Fibroblast of upper back skin (primary cell): ENCODE data around the gene TREX2.

Experiments
- DNase-seq: peaks from one replicate; pipeline ENCODE4 v3.0.0-alpha.2; 2013

Gene TREX2

DNA sequence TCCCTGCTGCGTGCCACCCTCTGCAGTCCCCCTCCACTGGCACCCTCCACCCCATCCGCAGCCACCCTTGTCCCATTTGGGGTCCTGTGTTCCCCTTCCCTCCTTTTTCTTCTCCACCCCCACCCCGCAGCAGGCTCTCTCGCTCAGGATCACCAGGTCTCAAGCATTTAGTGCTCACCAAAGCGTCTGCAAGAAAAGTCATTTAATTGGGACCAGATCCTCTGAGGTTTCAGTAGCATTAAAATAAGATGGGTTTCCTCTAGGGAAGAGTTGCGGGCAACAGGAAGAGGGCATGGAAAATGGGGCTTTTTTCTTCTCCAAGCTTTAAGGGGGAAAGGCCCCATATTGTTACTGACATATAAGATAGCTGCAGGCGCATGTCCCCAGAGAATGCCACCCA lies 29.4 kb upstream of the TREX2 start:
- DNase-seq: peak; percentile 54

DNA sequence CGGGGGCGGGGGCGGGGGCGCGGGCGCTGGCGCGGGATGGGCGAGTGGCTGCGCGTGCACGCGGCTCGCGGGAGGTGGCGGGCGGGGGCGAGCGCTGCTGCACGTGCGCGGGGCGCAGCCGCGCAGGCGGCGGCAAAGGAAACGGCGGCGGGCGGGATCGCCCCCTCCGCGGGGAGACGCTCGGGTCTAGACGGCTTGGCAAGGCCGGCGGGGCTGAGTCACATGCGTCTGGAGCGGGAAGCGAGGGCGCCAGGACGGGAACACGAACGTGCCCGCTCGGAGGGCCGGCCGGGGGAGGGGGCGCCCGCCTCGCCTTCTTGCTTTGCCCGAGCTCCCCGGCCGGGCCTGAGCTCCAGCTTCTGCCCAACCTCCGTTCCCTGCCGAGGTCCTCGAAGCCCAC lies 28.9 kb upstream of the TREX2 start:
- DNase-seq: peak; percentile 82

DNA sequence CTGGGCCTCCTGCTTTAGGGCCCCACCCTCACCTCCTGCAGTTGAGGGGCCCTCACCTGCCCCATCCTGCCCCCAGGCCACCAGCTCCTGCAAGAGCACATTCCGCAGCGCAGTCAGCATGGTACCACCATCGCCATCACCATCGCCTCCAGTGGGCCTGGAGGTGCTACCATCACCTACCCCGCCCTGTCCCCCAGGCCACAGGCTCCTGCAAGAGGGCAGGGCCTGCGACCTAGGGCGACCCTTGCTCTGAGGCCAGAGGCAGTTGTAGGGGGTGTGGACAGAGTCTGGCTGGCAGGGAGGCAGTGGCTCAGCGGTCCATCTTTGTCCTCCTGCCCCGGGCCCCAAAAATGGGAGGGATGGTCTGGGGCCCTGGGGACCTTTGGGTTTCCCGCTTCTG lies 28.4 kb upstream of the TREX2 start:
- no peak for DNase-seq

DNA sequence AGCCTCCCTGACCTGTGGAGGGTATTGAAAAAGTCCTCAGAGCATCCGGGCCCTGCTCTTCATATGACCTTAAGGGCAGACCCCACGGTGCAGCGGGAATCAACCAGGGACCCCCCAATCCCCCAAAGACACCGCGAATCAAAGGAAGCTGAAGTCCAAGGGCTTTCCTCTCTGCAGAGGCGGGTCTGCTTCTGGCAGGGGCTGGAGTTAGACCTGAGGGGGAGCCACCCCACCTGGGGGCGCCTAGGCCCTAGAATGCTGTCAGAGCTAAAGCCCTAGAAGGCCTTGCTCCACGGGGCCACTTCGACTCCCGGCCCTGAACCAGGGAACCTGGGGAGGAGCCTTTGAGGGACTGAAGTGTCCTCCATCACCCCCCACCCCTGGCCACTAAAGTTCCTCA lies 27.3 kb upstream of the TREX2 start:
- no peak for DNase-seq

DNA sequence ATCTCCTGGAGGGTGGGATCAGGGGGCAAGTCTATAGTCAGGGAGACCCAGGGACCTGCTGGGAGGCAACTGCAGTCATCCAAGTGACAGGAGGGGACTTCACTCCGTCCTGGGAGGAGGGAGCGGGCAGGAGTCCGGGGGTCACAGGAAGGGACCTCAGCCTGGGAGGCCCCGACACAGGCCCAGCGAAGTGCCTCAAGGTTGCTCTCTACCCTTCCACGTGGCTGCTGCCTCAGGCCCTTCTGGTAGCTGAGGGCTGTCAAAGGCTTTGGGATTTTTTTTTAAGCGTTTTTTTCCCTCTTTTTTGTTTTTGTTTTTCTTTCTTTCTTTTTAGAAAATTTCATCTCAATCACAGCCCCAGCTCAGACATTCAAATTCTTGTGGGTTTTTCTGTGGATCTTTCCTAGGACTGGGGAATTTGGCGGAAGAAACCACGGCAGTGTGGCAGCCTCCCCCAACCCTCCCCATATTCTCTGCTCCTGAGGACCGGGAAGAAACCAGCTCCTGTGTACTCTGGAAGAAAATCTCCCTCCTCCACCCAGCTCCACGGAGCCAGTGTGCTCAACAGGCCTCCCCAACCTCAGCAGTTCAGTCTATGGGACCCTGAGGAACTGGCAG lies 25.9 kb upstream of the TREX2 start:
- peak; percentile 82 for DNase-seq

DNA sequence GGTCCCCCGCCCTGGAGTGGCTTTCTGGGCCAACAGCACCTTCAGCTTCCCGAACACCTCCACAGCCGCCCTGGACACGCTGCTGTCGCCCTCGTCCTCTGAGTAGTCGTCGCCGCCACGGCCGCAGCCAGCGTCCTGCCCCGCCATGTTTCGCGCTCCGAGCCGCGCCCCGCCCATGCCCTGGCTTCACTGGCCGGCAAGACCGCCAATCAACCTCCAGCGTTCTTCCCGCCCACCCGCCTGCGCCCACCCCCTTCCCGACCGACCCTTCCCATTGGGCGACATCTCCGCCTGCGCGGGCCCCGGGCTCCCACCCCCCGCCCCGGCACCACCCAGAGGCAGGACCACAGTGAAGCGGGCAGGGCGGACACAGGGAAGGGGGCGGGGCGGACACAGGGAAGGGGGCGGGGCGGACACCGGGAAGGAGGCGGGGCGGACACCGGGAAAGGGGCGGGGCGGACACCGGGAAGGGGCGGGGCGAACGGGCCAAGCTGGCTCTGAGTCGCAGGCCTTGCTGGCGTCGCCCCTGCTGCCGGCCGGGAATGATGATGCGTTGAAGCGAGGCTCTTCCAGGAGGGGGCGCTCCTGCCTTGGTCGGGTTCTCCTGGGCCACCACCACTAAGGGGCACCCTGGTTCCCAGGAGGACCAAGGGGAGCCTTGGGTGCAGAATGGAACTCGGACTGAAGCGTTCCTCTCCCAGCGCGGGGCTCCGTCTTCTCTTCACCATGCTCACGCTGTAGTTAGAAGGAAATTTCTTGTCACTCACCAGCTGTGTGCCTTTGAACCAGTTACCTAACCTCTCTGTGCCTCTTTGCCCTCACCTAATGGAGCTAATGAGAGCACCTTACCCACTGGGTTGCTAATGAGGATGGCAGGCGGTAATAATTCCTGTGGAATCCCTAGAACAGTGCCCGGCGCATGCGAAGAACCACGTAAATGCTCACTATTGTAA lies 24.8 kb upstream of the TREX2 start, which contains the start of gene HAUS7:
Gene HAUS7, minus strand, starts transcription at position 166 of the 953 bp plus-strand sequence. Its CDS starts 19 bp downstream, at position 147.
- peak; percentile 90 for DNase-seq

DNA sequence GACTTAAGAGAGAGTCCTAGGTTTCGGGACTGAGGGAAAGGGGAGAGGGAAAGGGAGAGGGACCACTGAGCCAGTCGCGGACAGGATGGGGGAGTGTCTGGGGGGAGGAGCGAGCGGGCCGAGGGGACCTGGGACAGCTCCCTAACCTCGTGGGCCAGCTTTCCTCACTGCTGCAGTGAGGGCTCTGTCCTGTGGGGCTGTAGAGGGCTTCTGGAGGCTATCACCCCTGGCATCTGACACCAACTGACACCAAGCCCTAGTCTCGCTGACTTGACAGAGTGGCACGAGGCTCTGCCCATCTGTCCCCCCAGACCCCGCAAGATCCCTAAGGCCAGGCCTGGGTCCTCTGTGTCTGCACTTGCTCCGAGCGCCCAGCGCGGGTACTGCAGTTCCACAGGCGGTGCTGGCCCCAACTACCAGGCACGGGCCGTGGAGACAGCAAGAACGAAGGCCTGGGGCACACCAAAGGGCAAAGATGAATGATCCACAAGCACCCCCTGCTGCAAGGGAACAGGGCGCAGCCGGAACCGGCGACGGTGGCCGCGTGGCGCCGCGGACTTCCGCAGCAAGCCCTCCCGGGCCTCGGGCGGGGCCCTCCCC lies 24.1 kb upstream of the TREX2 start:
- DNase-seq: no peak

DNA sequence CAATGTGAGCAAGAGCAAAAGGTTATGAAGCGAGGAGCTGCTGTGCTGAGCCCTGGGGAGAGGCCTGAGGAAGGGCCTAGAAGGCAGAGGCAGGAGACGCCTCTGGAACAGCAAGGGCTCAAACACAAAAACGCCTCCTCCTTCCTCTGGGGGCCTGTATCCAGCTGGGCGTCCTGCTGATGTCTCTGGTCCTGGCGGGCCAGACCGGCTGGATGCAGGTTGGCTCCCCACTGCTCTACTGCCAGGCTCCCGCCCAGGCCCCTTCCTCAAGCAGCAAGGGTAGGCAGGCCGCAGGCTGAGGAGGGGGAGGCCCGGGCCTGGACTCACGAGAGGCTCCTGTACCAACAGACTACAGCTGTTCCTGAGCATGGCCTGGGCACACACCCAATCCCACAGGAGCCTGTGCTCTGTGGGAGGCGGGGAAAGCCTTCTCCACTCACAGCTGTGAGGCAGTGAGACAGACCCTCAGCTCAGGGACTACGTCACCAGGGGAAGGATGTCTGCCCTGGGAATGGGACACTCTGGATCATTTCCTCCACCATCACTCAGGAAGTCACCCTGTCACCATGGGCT lies 22.2 kb upstream of the TREX2 start:
- peak; percentile 31 for DNase-seq

DNA sequence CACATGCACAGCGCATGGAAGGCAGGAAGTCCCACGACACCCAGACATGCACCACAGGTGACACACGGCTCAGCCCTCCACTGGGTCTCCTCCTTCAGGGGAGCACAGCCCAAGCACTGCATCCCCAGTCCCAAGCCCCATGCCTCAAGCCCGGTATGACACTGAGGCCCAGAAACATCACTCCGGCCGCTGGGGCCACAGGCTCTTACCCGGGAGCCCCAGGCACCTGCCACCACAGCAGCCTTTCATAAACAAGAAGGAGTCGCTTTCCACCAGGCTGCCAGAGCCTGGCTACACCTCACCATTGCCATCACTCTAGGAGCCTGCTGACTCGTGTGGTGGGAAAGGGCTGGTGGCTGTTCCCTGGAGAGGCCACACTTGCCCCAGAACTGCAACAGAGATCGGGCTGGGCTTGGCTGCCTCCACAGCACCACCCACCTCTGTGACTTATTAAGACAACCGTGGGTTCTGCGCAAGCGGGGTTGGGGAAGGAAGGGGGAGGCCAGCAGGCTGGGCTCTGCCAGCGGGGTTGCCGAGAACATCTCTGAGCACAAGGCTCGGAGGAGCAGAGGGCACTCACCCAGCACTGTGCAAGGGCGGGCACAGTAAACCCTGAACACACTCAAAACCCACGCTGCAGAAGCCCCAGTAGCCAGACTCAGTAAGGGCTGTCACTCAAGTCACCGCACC lies 20.0 kb upstream of the TREX2 start:
- no peak for DNase-seq

DNA sequence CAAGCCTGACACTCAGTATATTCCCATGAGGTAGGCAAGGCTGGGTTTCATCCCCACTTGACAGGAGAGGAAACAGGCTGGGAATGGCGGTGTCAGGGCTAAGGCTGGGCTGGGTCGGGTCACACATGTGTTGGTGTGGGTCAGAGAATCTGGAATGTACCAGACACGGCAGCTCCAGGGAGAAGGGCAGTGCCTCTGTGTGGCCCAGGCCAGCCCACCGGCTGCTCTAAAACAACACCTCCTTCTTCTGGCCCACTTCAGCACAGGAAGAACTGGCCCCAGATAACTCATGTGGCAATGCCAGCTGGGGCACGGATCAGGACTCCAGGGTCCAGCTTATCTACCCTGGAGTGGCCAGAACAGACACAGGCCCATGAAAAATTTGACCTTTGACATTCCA lies 18.3 kb upstream of the TREX2 start:
- no peak for DNase-seq

DNA sequence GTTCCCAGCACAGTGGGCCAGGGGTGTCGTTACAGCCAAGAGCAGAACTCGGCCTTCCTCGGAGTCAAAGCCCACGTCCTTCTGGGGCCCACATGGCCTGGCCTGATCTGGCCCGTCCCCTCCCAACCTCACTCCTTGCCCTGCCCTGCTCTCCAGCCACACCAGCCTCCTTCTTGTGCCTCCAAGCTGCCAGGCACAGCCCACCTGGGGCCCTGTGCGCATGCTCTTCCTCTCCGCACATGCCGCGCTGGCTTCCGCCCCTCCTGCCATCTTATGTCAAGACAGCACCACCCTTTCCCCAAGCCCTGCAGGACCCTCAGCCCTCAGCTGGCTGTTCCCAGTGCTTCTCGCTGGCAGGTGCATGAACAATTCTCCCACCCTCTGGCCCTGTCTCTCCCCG lies 17.7 kb upstream of the TREX2 start:
- DNase-seq: no peak

DNA sequence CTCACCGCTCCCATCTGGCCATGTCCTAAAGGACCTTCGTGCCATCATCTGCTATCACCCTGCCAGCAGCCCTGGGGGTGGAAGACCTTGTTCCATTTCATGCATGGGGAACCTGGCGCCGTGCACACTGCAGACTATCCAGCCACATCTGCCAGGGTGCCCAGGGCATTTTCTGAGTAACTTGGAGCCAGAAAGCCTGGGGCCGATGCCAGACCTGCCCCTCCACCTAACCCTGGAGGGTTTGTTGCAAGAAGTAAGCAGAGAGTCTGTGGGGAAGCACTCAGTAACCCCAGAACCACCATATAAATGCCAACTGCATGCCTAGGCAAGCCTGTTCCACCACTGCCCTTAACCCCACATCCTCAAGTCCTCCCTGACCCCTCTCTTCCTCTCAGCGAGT lies 17.2 kb upstream of the TREX2 start:
- DNase-seq: no peak

DNA sequence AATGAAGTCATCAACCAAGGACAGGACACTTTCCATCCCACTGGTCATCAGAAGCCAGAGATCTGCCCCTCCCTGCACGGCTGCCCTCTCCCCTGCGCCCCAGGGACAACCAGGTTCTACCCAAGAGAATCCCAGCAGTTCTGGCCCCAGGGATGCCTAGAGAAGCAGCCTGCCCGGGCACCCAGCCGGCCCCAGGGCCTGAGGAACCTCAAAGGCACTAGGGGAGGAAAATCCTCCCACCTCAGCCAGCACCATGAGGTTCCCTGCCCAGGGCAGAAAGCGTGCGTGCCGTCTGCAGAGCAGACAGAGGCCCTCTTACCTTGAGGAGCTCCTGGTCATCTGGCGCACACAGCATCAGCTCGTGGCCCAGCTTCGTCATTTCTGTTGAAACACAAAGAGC lies 16.4 kb upstream of the TREX2 start:
- DNase-seq: no peak

DNA sequence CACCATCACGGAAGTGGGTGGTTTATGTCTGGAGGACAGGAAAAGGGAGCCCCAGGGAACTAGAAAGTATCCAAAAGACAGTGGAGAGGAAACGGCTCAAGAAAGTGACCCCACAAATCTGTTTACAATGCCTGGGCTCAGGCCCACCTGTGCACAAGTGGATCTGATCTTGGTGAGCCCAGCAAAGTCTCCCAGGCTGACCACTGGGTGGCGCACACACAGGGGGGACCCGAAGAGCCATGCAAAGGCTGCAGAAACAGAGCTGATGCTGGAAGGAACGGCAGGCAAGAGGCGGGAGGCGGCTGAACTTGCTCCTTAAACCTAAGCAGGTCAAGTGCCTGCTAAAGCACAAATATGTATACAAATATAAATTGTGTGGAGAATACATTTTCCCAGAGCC lies 15.0 kb upstream of the TREX2 start:
- peak; percentile 39 for DNase-seq

DNA sequence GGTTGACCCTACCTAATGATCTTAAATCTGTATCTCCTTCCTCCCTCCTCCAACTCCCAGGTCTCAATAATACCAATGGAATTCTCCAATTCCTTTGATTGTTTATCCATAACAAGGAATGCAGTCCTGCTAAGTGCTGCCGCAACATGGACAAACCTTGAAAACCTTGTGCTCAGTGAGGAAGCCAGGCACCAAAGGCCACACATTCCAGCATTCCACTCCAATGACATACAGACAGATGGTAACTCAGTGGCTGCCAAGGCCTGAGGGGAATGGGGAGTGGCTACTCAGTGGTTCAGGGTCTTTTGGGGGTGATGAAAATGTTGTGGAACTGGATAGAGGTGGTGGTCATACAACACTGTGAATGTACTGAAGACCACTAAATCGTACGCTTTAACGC lies 14.1 kb upstream of the TREX2 start:
- peak; percentile 74 for DNase-seq

DNA sequence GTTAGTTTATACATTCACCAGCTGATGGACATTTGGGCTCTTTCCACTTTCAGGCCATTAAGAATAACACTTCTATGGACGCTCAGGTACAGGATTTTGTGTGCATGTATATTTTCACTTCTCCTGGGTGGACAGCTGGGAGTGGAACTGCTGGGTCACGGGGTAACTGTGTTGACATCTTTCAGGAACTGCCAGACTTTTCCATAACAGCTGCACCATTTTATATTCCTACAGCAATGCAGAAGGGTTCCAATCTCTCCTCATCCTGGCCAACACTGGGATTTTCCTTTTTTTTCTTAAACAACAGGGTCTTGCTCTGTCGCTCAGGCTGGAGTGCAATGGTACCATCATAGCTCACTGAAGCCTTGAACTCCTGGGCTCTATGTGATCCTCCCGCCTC lies 12.6 kb upstream of the TREX2 start:
- DNase-seq: no peak

DNA sequence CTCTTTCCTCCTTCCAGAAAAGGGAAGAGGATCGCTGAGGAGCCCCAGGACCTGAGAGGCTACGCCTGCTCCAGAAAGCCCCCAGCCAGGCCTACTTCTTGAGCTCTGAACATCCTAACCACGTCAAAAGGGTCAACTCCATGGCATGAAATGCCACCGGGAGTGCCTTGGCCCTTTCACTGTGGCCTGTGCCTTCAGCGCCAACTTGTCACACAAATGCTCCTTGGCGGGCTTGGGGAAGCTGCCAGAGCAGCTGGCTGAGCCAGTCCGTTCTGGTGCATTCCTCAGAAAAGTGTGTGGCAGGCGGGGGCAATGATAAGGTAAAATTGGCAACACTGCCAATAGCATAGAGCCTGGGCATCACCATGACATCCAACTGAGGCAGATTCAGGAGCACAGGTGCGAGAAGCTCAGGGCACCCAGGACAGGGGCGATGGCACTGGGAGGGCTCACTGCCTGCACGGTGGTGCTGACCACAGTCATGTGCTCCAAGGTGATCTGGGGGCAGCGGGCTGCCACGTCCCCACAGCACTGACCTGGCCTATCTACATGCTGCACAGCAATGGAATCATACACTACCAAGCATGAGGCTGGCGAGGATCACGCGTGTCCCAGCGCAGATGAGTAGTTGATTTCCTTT lies 12.1 kb upstream of the TREX2 start:
- DNase-seq: no peak

DNA sequence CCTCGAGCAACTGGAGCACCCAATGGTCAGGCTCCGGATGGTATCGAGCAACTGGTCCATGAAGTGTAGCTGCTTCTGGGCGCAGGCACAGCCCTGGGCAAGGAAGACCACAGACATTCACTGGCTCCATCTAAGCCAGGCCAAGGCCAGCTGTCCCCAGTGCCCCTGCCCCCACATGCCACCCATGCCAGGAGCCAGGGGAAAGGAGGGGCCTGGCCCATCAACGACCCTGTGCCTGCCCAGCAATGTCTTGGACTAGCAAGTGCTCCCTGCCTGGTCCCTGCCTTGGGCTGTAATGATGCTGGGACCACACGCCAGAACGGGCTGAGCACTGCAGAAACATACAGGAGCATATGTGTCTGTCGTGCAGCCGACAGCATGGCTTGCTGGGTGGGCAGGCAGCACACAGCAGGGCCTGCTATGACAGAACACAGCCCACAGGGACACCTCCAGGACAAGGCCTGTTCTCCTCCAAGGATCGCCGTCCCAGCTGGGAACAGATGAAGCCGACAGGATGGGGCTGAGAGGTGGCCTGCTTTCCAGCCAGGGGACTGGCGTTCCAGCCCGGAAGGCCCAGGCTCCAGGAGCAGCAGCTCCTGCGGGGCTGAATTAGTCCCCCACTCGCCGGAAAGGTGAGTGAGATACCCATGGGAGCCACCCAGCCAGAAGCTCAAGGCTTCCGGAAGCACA lies 11.4 kb upstream of the TREX2 start:
- no peak for DNase-seq

DNA sequence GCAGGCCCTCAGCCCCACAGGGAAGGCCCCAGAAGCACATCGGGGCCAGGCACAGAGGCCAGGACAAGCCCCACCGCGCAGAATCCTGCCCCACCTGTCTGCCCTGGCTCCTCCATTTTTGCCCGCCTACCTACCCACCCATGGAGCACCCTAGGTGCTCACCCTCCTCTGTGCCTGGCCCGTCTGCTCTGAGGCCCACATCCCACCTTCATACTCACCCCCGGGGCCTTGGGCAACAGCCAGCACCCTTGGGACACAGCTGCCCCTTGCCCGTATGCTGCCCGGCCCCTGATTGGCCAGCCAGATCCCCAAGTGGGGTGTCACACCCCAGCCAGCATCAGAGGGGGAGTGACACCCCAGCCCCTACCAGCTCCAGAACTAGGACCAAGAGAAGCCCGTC lies 10.8 kb upstream of the TREX2 start:
- DNase-seq: no peak

DNA sequence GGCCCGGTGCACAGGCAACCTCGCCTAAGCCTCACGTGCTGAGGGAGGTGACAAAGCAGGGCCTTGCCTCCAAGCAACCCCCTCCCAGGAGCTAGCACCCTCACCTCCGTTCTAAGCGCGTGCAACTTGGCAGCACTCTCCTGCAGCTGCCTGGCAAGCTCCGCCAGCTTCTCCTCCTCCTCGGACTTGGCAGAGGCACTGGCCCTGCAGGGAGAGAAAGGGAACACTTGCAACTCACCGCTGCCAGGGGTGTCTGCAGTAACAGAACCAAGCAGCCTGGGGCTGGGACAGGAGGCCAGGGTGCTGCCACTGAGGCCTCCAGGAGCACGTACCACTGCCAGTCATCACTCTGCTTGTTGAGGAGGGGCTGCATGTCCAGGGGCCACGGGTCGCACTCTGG lies 10.3 kb upstream of the TREX2 start:
- no peak for DNase-seq

DNA sequence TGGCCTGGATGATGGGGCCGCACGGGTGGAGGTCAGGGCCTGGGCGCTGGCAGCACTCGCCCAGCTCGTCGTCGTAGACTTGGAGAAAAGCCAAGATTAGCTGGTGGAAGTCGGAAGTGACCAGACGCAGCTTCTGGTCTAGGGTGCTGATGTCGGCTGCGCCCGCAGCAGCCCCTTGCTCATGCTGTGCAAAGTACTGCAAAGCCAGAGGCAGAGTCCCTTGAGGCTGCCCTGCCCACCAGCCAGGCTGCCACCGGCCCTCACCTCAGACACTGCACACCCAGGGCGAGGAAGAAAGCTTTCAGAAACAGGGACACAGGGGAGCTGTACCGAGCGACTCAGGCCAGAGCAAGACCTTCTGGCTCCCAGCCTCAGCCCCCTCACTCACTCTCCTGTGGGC lies 9.7 kb upstream of the TREX2 start:
- no peak for DNase-seq
